OCI-LY7 (cell line): ENCODE data around the gene PMIS2.

Experiments
- CTCF ChIP-seq: fragments of 200-600 bp; sonication (generic); conservative IDR thresholded peaks from 2 replicates; pipeline ENCODE4 v1.5.1; 2014; ENCODE audit warnings: mild to moderate bottlenecking, antibody characterized with exemption, low read length, moderate library complexity, mixed read lengths
- EZH2phosphoT487 ChIP-seq: fragments of 200-600 bp; sonication (generic); IDR thresholded peaks from 2 replicates; pipeline ENCODE4 v1.6.1; 2018; ENCODE audit warnings: low read depth, borderline replicate concordance, mild to moderate bottlenecking, mixed run types, antibody characterized with exemption, low read length, moderate library complexity, mixed read lengths

GRCh38 chr19:35546532-35546931 is 39.4 kb upstream of the PMIS2 start:
- TF ChIP-seq CTCF = no peak
- no peak for TF ChIP-seq EZH2phosphoT487
